H1 (cell line): ENCODE measurements around the gene LCN10. TPM values are rescaled to one million over a fixed set of nuclear protein-coding genes. Genes with fewer than 3 reads are reported as not detected.
A peak's percentile ranks its signal among the peaks of the same experiment; 100 is the strongest.

Source experiments
- BCL11A ChIP-seq, 2 experiments: IDR thresholded peaks; one replicate each; pipeline ENCODE4 v1.6.1; 2011; ENCODE audit warnings: low read depth in 2 of 2, low read length in 2 of 2, mild to moderate bottlenecking in 2 of 2
- CHD2 ChIP-seq: IDR thresholded peaks from 2 replicates; pipeline ENCODE4 v1.6.1; 2012; ENCODE audit warnings: low read length, improper control_type of control experiment
- E2F6 ChIP-seq: IDR thresholded peaks from 2 replicates; pipeline ENCODE4 v1.6.1; 2012; ENCODE audit warnings: inconsistent platforms
- MAFK ChIP-seq: IDR thresholded peaks from 2 replicates; pipeline ENCODE4 v1.6.1; 2012; ENCODE audit warnings: low read depth, mild to moderate bottlenecking, improper control_type of control experiment, low read length
- RAD21 ChIP-seq, 2 experiments: IDR thresholded peaks in 1 of 2; conservative IDR thresholded peaks in 1 of 2; 2 replicates each; pipeline ENCODE4 v1.6.1; 2011; ENCODE audit warnings: low read depth in 2 of 2, low read length in 2 of 2, improper control_type of control experiment in 1 of 2, inconsistent platforms in 1 of 2, mild to moderate bottlenecking in 1 of 2, moderate library complexity in 1 of 2
- TAF7 ChIP-seq: optimal IDR thresholded peaks from 2 replicates; pipeline ENCODE3; 2011; ENCODE audit warnings: low read depth, mild to moderate bottlenecking, inconsistent platforms, low read length, moderate library complexity, borderline replicate concordance
- TCF12 ChIP-seq: IDR thresholded peaks from 2 replicates; pipeline ENCODE4 v1.6.1; 2011; ENCODE audit warnings: low read depth, mild to moderate bottlenecking, low read length
- TEAD4 ChIP-seq: IDR thresholded peaks from 2 replicates; pipeline ENCODE4 v1.6.1; 2012; ENCODE audit warnings: low read depth, low read length, inconsistent platforms, mixed read lengths
- YY1 ChIP-seq: IDR thresholded peaks from 2 replicates; pipeline ENCODE4 v1.6.1; 2011; ENCODE audit warnings: low read depth, mild to moderate bottlenecking, low read length
- polyA plus RNA-seq, 7 experiments: library from polyadenylated mRNA; depleted of rRNA in 3 of 7; stranded (reverse) in 5 of 7; unstranded in 2 of 7; fragments of >200 nt in 5 of 7; fragments of 200-250 nt in 2 of 7; gene quantifications; 1 replicate in 5 of 7; 2 replicates in 1 of 7; 4 replicates in 1 of 7; pipeline versions ENCODE4 v1.2.1 to v1.2.3, GENCODE V29; 2011 to 2013; ENCODE audit warnings: missing spikeins in 2 of 7, mixed read lengths in 2 of 7
- total RNA-seq: library from RNA; stranded (reverse); fragmentation: NEBNext Ultra II Directional; extraction: Animal tissue kit (Norgen Biotek cat#: 25700); gene quantifications from 2 replicates; pipeline ENCODE4 v1.2.1, GENCODE V29; 2021
- TF ChIP-seq, protein P1 (sequence below): IDR thresholded peaks from 2 replicates; pipeline ENCODE4 v1.6.1; 2012; ENCODE audit warnings: inconsistent platforms

LCN10 gene
- total and polyA plus RNA-seq, 2 of the 8 experiments (the other 6 are each of a cell fraction or from before 2014, with no cell fraction given) = 2.6 to 2.8 TPM

DNA sequence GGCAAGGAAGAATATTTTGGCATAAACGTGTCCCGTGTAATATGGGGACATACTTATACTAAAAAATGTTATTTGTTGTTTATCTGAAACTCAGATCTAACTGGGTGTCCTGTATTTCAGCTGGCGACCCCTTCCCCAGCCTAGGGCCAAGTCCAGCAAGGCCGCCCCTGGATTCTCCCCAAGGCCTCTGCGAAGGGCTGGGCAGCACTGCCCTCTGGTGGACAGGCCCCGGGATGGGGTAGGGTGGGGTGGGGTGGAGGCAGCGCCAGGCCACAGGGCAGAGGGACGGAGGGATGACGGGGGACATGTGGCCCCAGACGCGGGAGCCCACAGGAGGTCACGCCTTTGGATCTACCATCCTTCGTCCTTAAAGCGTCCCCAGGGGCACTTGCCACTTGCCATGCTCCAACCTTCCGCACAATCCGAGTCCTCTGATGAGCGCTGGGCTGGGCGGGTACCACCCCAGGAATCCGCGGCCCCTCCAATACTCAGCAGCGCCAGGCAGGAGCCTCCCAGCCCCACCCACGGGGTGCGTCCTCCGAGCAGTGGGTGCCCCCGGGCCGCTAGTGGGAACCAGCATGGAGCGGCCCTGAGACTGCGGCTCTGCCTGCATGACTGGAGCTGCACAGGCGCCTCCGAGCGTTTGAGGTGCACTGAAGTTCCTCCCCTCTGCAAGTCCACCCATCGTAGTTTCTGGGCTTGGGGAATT is 48.4 kb downstream of the LCN10 start (continued):
- TF ChIP-seq RAD21 (IDR thresholded peaks at IDR 0.05 in 1 of 2, conservative IDR thresholded peaks at IDR 0.05 in 1 of 2; ENCODE audit: low read depth in 2 of 2, low read length in 2 of 2) (peak; percentile 81 to 89), TCF12 (no peak), TEAD4 (no peak), CHD2 (no peak), E2F6 (peak; percentile 59; the same call in 1 of the 2 replicates), TAF7 (no peak), MAFK (no peak), YY1 (0 out of 2 replicates have a peak, but pooled peaks have one; percentile 19), BCL11A (IDR thresholded peaks at IDR 0.05; ENCODE audit: low read depth in 2 of 2, low read length in 2 of 2) (no peak)
- TF ChIP-seq, protein P1, sequence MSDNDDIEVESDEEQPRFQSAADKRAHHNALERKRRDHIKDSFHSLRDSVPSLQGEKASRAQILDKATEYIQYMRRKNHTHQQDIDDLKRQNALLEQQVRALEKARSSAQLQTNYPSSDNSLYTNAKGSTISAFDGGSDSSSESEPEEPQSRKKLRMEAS = peak; percentile 57
- TF ChIP-seq, all 59 proteins: peak for 7
